ENCODE measurements around the gene GAS5.

DNA sequence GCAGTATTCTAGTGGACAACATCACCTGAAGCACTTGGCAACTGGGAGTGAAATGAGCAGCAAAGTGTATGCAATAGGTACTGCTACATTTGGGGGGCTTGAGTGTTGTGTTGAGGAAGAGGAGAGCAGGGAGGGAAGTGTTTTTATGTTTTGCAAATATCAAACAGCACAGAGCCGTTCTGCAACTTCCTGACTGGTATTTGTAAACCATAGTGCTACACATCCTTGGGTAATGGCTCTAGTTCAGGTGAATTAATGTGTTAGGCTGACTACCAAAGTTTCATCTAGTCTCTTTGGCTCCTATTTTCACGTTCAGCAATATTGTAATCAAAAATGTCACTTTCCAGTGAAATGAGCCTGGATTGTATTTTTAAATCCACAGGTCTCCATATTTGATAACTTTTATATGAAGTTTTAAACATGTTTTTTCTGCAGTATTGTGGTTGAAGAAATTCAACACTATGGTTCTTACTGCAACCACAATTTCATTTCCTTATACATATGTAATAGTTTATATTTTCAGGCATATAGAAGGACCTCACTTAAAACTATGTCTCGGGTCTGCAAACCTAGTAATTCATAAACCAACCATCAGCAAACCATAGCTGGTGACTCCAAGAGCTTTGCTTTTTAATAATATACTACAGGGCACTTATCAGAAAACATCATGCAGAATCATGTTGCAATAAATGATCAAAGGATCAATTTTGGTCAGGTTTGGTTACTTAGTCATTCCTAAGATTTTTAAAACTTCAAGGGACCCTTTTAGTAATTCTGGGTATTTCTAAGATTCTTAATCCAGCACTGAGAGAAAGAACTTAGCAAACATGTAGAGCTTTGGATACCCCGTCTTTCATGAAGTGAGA is 19.2 kb upstream of the GAS5 start:
- no peak for TF ChIP-seq PHF8 (conservative IDR thresholded peaks at IDR 0.05; ENCODE audit: low read depth, low read length)
- no peak for TF ChIP-seq CBX5 (IDR thresholded peaks at IDR 0.05; ENCODE audit: low read depth, low read length)
- TF ChIP-seq TEAD4 (IDR thresholded peaks at IDR 0.05; ENCODE audit: low read depth, low read length): no peak
- no peak for TF ChIP-seq RXRA (IDR thresholded peaks at IDR 0.05; ENCODE audit: insufficient read depth, low read depth, low read length)
- no peak for TF ChIP-seq SP1 (IDR thresholded peaks at IDR 0.05; ENCODE audit: low read depth, low read length)
